NCI-H2196 treated with DMSO at 0.1 percent for 48 hours (cell line): ENCODE results near the gene AIP.

Experiments used
- DNase-seq: peaks from one replicate; lab custom pipeline; 2025; ENCODE audit not compliant: unreplicated experiment; lab: John Stamatoyannopoulos, UW

AIP gene

DNA sequence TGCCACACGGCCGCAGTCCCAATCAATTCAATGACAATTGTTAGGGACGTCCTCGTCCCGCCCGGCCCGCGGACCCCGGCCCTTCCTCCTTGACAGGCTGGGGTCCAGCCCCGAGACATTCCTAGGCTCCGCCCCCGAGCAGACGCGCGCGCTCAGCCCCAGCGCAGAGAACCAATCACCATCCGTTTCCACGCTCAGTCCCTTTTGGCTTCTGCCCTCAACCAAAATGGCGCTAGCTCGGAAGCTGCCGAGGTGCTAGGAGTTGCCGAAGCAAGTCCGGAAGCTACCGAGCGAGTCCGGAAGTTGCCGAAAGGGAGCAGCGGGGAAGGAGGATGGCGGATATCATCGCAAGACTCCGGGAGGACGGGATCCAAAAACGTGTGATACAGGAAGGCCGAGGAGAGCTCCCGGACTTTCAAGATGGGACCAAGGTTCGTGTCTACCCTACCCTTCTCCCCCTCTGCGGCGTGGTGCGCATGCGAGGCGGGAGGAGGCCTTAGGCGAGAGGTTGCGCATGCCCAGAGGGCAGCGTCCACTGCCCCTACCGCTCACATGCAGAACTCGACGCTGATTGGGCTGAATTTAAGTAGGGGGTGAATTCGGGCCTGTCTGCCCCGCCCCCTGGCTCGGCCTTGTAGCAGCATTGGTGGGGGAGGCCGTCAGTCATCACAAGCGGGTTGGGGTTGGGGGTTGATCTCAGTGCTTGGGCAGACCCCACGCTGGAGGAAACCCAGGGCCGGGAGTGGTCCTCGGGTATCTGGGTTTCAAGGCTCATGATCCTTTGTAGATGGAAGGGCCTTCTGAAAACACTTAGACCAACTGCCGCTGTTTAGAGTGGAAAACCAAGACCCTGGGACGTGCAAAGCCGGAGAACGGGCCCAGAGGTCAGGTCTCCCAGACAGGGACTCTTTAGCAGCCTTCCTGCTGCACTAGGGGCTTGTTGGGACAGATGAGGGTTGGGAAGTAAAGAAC, at the start of gene AIP:
Gene AIP, plus strand, starts transcription at position 200 of the 972 bp plus-strand sequence. Its CDS starts 133 bp downstream, at position 333.
- DNase-seq = peak; percentile 97

DNA sequence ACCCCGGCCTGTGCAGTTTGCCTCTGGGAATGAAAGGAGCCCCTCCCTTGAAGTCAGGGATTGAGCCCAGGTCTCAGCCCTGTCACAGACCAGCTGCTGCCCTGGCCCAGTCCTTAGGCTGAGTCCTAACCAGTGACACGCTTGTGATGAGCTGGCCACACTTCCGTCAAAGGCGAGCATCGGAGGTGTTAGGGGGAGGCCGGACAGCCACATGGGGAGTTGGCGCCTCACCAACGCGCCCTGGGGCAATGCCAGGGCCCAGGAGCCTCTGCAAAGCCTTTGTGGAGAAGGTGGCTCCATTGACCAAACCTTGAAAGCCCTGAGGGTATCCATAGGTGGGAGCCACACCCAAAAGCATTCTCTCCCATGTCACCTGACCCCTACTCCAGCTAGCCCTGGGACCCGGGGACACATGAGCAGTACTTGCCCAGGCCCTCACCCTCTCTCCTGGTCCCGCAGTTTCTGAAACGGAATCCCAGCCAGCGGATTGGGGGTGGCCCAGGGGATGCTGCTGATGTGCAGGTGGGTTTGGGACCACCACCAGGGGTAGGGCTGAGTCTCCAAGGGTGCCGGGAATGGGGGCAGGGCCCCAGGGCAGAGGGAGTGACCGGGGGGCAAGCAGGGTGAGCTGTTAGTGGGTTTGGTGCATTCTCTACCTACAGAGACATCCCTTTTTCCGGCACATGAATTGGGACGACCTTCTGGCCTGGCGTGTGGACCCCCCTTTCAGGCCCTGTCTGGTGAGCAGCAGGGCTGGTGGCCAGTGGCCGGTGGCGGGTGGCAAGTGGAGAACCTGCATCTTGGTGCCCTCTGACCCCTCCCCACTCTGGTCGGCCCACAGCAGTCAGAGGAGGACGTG, 49.1 kb upstream of the AIP start:
- no peak for DNase-seq

DNA sequence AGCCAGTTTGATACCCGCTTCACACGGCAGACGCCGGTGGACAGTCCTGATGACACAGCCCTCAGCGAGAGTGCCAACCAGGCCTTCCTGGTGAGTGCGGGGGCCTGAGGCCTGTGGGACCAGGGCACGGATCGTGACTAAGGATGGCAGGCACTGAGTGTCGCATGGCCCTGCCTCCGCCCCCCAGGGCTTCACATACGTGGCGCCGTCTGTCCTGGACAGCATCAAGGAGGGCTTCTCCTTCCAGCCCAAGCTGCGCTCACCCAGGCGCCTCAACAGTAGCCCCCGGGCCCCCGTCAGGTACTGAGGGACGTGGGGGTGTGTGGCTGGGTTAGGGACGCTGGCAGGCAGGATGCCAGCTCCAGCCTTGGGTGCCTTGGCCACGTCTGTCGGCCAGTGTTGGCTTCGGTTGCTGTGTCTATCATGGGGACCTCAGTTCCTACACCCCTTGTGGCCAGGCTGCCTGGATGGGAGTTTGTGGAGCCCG, 48.4 kb upstream of the AIP start:
- DNase-seq = no peak

DNA sequence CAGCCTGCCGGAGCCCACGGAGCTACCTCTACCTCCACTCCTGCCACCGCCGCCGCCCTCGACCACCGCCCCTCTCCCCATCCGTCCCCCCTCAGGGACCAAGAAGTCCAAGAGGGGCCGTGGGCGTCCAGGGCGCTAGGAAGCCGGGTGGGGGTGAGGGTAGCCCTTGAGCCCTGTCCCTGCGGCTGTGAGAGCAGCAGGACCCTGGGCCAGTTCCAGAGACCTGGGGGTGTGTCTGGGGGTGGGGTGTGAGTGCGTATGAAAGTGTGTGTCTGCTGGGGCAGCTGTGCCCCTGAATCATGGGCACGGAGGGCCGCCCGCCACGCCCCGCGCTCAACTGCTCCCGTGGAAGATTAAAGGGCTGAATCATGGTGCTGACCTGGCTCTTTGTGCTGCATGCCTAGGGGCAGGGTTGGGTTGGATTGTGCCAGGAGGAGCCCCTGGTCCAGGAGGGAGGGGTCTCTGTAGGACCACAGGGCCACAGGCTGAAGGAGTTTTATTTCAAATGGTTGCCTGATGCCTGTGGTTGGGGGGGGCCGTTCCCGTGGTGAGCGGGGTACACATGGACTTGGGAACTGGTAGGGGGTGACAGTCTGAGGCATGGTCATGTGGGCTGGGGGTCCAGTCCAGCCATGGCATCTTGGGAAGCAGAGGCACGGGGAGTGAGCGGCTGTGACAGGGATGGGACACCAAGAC, 47.6 kb upstream of the AIP start:
- no peak for DNase-seq

DNA sequence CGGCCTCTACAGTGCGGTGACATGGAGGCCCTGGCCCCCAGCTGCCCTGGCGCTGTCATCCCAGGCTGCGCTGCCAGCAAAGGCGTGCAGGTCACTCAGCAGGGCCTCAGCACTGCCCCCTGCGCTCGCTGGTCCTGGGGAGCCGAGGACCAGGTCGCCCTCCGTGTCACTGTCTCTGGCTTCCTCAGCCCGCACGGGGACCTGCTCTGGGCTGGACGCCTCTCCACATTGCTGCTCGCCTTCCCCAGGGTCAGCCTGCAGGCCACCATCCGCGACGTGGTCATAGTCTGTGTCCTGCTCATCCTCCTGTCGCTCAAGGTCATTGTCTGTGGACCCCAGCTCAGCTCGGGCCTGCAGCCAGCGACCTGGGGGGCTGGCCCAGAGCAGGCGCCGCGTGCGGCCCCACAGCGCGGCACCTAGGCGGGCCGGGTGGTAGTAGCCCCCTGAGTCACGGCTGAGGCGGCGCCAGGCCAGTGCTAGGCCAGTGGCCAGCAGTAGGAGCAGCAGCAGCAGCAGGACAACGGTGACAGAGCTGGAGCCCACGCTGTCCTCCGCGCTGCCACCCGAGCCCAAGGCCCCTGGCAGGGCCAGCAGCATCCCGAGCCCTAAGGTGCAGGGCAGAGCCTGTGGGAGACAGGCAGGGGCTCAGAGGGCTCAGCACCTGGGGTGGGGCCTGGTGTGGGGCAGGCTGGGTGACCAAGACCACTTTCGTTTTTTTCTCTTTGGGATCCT, 46.9 kb upstream of the AIP start:
- no peak for DNase-seq

DNA sequence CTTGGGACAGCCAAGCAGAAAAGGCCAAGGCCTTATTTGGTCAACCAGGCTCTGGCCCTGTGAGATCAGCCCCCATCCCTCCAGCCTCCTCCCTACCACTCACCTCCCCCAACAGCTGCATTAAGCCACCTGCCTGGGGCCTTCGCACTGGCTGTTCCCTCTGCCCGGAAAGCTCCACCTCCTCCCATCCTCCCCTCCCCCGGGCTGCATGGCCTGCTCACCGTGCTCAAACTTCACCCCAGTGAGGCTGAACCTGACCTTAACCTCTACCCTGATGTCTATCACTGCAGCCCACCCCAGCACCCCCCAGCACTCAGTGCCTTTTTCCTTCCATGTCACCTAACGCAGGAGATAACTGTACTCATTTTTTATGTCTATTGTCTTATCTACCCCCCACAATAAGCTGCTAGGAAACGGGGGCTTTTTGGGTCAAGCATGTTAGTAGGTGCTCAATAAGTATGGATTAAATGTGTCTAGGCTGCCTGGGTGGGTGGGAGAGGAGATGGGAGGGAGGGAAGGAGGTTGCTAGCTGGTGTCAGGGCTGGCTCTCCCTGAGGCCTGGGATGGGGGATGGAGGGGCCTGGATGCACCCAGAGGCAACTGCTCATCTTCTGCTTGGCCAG, 46.3 kb upstream of the AIP start:
- no peak for DNase-seq

DNA sequence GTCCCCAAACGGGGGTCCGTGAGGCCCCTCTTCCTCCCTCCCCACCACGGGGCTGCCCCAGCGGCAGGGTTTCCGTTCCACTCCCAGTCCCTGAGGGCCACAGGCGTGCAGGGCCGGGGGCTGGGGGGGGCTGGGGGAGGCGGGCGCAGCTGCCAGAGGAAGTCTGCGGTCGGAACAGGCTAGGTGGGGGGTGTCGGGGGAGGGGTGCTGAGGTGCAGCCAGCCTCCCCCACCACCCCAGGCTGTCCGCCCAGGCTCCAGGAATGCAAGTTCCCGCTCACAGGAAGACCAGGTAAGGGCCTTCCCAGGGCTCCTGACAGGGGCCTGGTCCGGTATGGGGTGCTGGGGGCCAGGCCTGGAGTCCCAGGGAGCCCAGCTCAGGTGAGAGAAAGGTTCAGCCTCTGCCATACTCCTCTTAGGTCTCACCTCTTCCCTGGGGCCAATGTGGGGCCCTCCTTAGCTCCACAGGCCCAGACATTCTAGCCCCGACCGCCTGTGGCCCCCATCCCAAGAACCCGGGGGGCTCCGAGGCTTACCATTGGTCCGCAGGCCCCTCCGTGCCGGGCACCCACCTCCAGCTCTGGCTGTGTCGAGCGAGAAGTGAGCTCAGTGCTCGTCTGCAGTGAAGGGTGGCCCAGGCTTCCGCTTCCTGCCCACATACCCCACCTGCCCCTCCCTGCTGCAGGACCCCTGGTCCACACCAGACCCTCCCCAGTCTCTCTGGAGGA, 45.6 kb upstream of the AIP start, which contains the start of gene PTPRCAP:
Gene PTPRCAP, minus strand, starts transcription at position 601 of the 727 bp plus-strand sequence. Its CDS starts 63 bp downstream, at position 538.
- no peak for DNase-seq

DNA sequence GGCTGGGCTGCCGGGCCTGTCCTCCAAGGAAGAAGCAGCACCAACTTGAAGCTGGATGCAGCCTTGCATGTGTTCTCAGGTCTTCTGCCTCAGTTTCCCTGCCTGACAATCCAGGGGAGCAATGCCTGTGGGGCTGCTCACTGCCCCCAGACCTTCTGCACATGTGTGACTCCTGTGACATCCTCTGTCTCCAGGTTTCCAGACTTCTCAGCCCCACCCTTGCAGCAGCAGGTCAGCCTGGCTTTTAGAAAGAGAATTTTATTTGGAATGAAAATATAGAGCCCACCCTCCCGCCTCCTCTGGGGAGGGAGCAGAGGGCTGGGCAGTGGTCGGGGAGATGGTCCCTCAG, 45.0 kb upstream of the AIP start:
- DNase-seq = no peak

DNA sequence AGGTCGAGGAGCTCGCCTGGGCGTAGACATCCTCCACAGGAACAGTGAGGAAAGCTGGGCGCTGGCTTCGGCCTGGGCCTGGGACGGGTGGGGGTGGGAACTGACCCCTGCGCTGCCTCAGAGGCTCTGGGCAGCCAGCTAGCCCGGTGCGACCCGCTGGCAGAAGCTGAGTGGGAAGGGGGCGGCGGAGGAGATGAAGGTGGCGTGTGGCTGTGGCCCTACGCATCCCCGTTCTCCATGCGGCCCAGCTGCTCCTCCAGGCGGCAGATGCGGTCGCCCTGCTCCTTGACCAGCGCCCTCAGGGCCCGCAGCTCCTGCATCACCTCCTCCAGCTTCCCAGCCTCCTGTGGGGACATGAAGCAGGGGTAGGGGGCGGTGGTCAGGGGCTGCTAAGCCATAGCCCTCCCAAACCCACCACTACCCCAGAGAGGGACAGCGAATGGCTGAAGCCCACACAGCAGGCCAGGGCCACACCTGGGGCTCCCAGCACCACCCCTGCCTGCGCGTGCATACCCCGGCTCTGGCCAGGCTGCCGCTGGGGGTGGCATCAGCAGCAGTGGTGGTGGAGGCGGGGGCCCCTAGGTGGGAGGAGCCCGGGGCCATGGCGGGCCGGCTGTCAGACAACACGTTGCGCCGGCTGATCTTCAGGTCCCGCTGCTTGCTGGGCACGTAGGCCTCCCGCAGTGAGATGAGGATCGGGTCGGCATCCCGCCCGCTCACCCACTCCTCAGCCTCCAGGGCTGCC, 44.5 kb upstream of the AIP start:
- no peak for DNase-seq

DNA sequence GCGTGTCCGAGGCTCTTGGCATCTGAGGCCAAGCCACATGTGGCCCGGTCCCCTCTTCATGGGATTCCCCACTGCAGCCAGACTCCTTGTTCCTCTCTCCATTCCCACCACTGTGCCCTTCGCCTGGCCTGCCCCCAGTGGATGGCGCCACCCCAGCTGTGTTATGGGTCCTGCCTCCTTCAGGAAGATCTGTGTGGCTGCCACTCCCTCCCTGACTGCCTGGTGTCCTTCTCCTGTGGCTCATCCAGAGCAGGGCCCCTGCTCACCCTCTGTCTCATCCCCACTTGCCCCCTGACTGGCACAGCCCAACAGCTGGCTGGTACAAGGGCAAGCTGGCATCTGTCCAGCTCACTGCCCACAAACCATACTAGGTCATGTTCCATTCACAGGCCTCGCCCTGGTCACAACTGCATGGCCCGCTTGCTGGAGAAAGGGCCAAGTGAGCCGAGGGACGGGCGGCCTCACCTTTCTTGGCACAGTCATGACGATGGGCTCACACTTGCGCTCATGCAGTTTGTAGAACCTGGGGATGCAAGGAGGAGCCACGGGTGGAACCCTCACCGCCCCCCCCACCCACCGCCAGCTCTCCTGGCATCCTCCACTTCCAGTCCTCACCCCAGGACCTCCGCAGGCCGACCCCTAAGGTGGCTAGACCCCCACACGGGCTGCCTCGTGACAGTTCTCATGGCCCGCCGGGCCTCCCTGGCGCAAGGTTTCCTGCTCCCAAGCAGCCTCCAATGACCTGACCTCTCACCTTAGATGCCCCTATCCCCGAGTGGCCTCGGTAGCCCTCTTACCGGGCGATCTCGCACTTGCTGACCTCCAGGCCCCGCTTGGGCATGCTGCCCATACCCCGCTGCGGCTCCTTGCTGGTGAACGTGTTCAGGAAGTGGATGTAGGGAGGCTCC, 43.3 kb upstream of the AIP start:
- DNase-seq = peak; percentile 45

DNA sequence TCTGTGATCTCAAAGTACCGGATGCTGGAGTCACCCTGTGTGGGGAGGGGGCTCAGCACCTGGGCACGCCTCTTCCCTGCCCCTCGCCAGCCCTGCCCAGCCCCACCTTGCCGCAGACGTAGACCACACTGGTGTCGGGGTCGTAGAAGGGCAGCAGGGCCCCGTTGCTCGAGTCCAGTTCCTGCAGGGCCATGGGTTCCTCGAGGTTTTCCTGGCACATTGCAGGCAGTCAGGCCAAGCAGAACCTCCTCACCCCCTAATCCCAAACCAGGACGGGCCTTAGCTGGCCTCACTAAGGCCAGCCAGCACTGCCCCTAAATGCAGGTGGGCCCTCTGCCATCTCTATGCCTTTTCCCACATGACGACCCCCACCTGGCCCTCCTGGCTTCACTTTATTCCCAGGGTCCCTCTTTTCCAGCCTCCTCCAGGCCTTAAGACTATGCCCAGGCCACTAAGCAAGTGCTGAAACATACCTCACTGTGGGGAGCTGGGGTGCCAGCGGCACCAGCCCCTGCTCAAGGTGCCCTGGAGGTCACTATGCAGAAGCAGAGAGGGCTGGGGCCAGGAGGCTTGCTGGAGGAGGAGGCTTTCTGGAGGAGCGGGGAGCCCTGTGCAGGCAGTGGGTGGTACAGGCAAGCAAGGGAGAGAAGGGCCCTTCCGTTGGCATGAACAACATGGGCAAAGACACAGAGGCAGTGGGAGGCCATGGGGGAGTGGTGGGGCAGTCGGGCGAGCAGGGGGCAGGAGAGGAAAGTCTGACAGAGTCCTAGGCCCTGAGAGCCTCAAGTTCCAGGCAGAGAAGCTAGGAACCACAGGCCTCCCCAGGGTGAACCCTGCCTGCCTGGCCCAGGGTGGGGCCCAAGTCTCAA, 42.4 kb upstream of the AIP start:
- DNase-seq = no peak

DNA sequence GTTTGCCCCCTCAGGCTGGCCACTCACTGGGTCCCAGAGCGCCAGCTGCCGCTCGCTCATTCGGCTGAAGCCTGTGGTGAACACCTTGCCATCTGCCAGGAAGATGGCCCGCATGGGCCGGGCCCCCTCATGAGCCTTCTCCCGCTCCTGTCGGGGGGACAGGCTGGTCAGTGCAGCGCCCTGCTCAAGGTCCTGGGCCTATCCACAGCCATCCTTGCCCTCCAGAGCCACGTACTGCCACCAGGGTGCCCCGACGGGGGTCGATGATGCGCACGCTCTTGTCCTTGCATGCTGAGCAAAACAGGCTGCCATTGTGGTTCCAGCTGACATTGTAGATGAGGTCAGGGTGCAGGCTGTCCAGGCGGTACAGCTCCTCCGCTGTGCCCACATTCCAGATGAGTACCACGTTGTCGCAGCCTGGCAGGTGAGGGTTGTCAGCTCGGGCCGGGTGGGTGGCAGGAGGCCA, 41.7 kb upstream of the AIP start:
- no peak for DNase-seq

DNA sequence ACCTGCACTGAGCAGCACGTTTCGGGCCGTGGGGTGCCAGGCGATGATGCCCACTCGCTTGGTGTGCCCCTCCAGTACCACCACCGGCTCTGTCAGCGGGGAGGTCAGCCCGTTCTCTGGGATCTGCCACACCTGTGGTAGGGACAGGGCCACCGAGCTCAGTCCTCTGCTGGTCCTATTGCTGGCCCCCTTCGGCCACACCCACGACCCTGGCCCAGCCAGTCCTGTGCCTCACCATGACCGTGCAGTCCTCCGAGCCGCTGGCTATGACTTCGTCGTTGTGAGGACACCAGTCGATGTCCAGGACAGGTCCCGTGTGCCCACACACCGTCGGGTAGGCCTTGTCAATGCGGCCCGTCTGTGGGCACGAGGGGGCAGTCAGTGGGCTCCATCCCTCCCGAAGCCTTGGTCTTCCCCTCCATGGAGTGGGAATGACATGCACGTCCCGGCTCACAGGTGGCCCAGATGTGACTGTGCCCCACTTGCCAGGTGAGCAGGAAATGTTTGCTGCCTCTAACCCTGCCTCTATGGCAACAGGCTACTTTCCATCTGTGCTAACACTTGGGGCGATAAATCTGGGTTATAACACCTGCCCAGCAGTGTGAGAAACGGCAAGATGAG, 41.0 kb upstream of the AIP start:
- no peak for DNase-seq

DNA sequence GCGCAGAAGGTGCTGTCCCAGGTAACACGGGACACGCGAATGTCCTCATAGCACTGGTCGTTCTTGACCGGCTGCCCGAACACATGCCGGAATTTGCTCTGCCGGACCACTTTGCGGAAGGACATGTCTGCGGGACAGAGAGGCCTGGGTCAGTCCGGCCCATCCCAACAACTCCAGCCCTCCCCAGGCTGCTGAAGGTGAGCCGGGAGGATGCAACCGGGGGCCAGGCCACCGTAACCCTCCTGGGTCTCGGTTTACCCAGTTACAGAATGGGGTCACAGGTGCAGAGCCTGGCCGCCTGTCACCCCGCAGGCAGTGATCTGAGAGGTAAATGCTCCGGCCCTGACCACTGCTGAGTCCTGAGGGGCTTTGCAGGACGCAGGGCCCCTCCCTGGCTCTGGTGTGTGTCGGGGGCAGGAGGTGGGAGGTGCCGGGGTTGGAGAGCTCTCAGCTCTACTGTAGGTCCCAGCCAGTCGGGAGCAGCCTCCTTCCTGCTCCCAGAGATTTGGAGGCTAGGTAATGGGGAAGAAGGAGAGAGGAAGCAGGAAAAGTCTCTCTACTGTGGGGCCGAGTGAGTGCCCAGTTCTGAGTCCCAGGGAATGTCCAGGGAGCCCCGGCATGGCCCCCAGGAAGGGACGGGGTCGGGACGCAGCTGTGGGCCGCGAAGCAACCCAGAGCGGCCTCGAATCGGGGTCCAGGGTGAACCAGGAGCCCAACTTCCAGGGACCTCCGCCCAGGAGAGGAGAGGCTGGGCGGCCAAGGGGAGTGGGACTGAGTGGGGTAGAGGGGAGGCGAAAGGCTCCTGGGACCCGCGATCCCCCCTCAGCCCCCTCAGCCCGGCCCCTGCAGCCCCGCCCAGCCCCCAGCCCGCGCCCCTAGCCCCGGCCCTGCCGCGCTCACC, 40.1 kb upstream of the AIP start:
- DNase-seq = no peak

DNA sequence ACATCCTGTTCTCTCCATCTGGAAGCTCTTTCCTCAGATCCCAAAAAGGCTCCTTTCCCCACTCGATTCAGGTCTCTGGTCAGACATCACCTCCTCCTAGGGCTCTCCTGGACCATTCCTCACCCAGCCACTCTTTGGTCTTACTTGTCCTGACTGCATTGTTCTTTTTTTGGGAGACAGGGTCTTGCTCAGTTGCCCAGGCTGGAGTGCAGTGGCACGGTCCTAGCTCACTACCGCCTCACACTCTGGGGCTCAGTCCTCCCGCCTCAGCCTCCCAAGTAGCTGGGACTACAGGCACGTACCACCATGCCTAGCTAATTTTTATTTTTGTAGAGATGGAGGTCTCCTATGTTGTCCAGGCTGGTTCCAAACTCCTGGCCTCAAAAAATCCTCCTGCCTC, 37.3 kb upstream of the AIP start:
- no peak for DNase-seq
